Measurements from ENCODE around the gene LEFTY1. TPM values are rescaled to one million over a fixed set of nuclear protein-coding genes. Genes with fewer than 3 reads are reported as not detected.
"Not testable (repeated sequence)": the region's sequence is repeated elsewhere in the genome, so short reads cannot be mapped to it uniquely, and the experiment has no call there.

LEFTY1 gene
- total and polyA plus RNA-seq, 2 of the 4 experiments (the other 2 are of a cell fraction): not detected

GRCh38 chr1:225936086-225936485, 47.1 kb upstream of the LEFTY1 start:
- H3K9me3 ChIP-seq (ENCODE audit: control insufficient read depth, insufficient read depth, low read length); H3K4me3 ChIP-seq (ENCODE audit: insufficient read depth, low read depth, low read length); H3K23ac ChIP-seq (ENCODE audit: low read depth, low read length); H3K27me3 ChIP-seq (ENCODE audit: control insufficient read depth, insufficient read depth, low read length); H3K18ac ChIP-seq (ENCODE audit: low read depth, low read length); H3K4ac ChIP-seq (ENCODE audit: low read depth, low read length); in situ Hi-C loops (cut with MboI; ENCODE audit: low sequenced_read_pairs); intact Hi-C loops (cut with micrococcal nuclease); H2BK20ac ChIP-seq (ENCODE audit: low read depth, low read length); ATAC-seq (ENCODE audit: low read depth); H3K4me2 ChIP-seq (ENCODE audit: low read depth, low read length); H2BK120ac ChIP-seq (ENCODE audit: low read depth, low read length); H2AFZ ChIP-seq (replicated peaks; ENCODE audit: low read length, poor library complexity); H2AK9ac ChIP-seq (replicated peaks; ENCODE audit: low read depth, low read length, poor library complexity); H4K5ac ChIP-seq (ENCODE audit: low read depth, low read length); H2AK5ac ChIP-seq (ENCODE audit: low read depth, low read length); H4K20me1 ChIP-seq (ENCODE audit: insufficient read depth, low read length); H4K8ac ChIP-seq (ENCODE audit: low read depth in 2 of 2, low read length in 2 of 2); H3K27ac ChIP-seq (ENCODE audit: insufficient read depth, low read length); H3K79me1 ChIP-seq (ENCODE audit: low read depth in 1 of 2, low read length in 2 of 2); CTCF ChIA-PET; H3K9me1 ChIP-seq (ENCODE audit: insufficient read depth, low read length); BruUV-seq (replicated peaks); H3K56ac ChIP-seq (ENCODE audit: extremely low read depth, insufficient read depth, low read length); POLR2A ChIA-PET (ENCODE audit: unreplicated experiment); H4K91ac ChIP-seq (ENCODE audit: insufficient read depth, low read depth, low read length); H2BK15ac ChIP-seq (ENCODE audit: low read depth, low read length); DNase-seq; H3K14ac ChIP-seq (replicated peaks; ENCODE audit: low read depth, low read length); dilution Hi-C loops (cut with HindIII; ENCODE audit: low sequenced_read_pairs, unreplicated experiment); H3K4me1 ChIP-seq (ENCODE audit: control insufficient read depth, insufficient read depth, low read length); H3K36me3 ChIP-seq (ENCODE audit: control insufficient read depth, insufficient read depth, low read length); H3K9ac ChIP-seq (ENCODE audit: low read depth, low read length); H2BK5ac ChIP-seq (ENCODE audit: low read depth, low read length, poor library complexity, severe bottlenecking): not testable (repeated sequence)
- TF ChIP-seq BHLHE40 (IDR thresholded peaks at IDR 0.05; ENCODE audit: low read depth, low read length): peak; percentile 14; the same call in 1 of the 2 replicates
- WGBS, 2 experiments (ENCODE audit: extremely low coverage in 2 of 2, insufficient read length in 1 of 2): 100% methylated on average over 2 of the region's 8 CpGs; no CpG with 5 or more reads in 1 of the 2 experiments
